Right lobe of liver (tissue), 4 donors: ENCODE results near the gene SYPL1.

Experiments
- POLR2A ChIP-seq: fragments of 450-650 bp; IDR thresholded peaks from one replicate; pipeline ENCODE4 v1.6.1; 2017; ENCODE audit warnings: antibody characterized with exemption, mild to moderate bottlenecking
- TF ChIP-seq, protein P1 (sequence below), 4 donors: fragments of 200-600 bp in 3 of 4; fragments of 450-650 bp in 1 of 4; IDR thresholded peaks; one replicate each; pipeline versions ENCODE4 v1.5.1 to v1.8.0; 2016 to 2022; ENCODE audit warnings: antibody characterized with exemption in 4 of 4, mild to moderate bottlenecking in 2 of 4
- donor health status: DM: no; HTN: no; CAD: no.
- donor health status: DM: no; HTN: no; CAD: no.
- donor health status: DM: no; HTN: yes; CAD: no.

DNA sequence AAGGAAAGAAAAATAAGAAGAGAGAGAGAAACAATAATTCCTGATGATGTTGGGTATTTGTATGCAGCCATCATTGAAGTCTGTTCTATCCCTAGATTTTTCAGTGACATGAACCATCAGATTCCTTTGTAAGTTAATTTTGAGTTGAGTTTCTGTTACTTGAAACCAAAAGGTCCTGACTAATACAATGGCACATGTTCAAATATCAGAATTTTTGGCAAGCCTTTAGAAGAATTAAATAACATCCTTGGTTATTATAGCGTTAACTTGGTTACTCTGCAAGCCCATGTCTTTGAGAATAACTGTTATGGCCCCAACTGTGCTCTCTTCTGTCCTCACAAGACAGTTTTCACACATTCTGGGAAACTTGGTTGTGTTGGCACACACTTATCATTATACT is 66.5 kb downstream of the SYPL1 start:
- TF ChIP-seq, protein P1, sequence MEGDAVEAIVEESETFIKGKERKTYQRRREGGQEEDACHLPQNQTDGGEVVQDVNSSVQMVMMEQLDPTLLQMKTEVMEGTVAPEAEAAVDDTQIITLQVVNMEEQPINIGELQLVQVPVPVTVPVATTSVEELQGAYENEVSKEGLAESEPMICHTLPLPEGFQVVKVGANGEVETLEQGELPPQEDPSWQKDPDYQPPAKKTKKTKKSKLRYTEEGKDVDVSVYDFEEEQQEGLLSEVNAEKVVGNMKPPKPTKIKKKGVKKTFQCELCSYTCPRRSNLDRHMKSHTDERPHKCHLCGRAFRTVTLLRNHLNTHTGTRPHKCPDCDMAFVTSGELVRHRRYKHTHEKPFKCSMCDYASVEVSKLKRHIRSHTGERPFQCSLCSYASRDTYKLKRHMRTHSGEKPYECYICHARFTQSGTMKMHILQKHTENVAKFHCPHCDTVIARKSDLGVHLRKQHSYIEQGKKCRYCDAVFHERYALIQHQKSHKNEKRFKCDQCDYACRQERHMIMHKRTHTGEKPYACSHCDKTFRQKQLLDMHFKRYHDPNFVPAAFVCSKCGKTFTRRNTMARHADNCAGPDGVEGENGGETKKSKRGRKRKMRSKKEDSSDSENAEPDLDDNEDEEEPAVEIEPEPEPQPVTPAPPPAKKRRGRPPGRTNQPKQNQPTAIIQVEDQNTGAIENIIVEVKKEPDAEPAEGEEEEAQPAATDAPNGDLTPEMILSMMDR (IDR thresholded peaks at IDR 0.05) = no peak
- TF ChIP-seq POLR2A = no peak
